SH-SY5Y (cell line): Measurements from ENCODE around the gene ADCY3.

ENCODE experiments used
- GATA2 ChIP-seq: IDR thresholded peaks from 2 replicates; pipeline ENCODE4 v1.6.1; 2011; ENCODE audit warnings: mild to moderate bottlenecking, low read depth, low read length
- GATA3 ChIP-seq: IDR thresholded peaks from 2 replicates; pipeline ENCODE4 v1.6.1; 2011; ENCODE audit warnings: low read depth, mild to moderate bottlenecking, low read length, moderate library complexity

- TF ChIP-seq GATA2 = no peak
- no peak for TF ChIP-seq GATA3
Measured at GRCh38 chr2:24930768-24931167, 10.7 kb upstream of the ADCY3 start.
